Spleen (tissue), 7 donors: ENCODE results near the gene RNF17.

Experiments used
- CTCF ChIP-seq, 11 experiments: fragments of 200-600 bp in 7 of 11; fragments of 450-650 bp in 4 of 11; sonication (generic) in 4 of 11; IDR thresholded peaks in 8 of 11; conservative IDR thresholded peaks in 3 of 11; 1 replicate in 7 of 11; 2 replicates in 4 of 11; pipeline versions ENCODE4 v1.4.0 to v1.8.0; 2016 to 2021; ENCODE audit warnings: antibody characterized with exemption in 11 of 11, inconsistent platforms in 4 of 11, mild to moderate bottlenecking in 1 of 11
- POLR2A ChIP-seq, 3 donors: fragments of 450-650 bp; IDR thresholded peaks; one replicate each; pipeline ENCODE4 v1.5.1; 2017; ENCODE audit warnings: antibody characterized with exemption in 3 of 3, mild to moderate bottlenecking in 1 of 3
- POLR2AphosphoS5 ChIP-seq, 3 donors: sonication (generic); formaldehyde crosslinking; IDR thresholded peaks; one replicate each; pipeline ENCODE4 v1.5.1; 2017; ENCODE audit warnings: antibody characterized with exemption in 3 of 3
- donor health status: DM: no; HTN: no; CAD: no; lungs with moderate emphysema.
- donor health status: DM: no; HTN: no; CAD: no.
- donor health status: DM: no; HTN: no; CAD: no.

GRCh38 chr13:24748061-24748400 is 15.9 kb upstream of the RNF17 start:
- no peak for TF ChIP-seq CTCF (IDR thresholded peaks at IDR 0.05 in 8 of 11, conservative IDR thresholded peaks at IDR 0.05 in 3 of 11)
- no peak for TF ChIP-seq POLR2AphosphoS5 (IDR thresholded peaks at IDR 0.05)
- no peak for TF ChIP-seq POLR2A (IDR thresholded peaks at IDR 0.05)
